ENCODE measurements around the gene HCCS. TPM values are rescaled to one million over a fixed set of nuclear protein-coding genes. Genes with fewer than 3 reads are reported as not detected.

The HCCS gene
- total RNA-seq, 6 experiments from 2014 or later, result 8.5 to 13.1 (median 10.3) TPM

GRCh38 chrX:11105080-11105479 lies 6.1 kb upstream of the HCCS start:
- 52% methylated on average over 4 of the region's 4 CpGs for WGBS (ENCODE audit: insufficient coverage, low coverage, low lambda C conversion rate, missing lambda C conversion rate)
- no peak for ATAC-seq
- no peak for DNase-seq

DNA sequence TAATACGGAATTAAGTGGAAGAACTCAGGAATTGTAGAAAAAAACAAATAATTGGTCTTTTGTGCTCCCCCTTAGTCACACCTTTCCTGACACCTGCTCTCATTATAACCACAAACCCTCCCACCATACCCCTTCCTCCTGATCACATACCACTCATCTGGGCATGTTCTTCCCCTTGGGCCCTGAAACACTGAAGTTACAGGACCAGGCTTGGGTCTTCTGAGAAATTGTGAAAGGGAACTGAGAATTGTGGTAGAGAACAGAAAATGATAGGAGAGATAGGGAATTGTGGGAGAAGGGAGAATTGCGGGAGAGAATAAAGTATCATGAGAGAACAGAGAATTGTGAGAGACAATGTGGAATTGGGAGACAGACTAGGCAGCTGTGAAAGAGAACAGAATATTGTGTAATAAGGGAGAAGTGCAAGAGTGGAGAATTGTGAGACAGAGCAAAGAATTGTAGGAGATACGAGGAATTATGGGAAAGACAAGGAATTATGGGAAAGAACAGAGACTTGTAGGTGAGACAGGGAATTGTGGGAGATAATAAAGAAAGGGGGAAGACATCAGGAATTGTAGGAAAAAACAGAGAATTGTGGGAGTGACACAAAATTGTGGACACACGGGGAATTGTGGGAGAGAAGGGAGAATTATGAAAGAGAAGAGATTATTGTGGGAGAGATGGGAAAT lies 2.7 kb upstream of the HCCS start:
- 68% methylated on average over 4 of the region's 4 CpGs for WGBS (ENCODE audit: insufficient coverage, low coverage, low lambda C conversion rate, missing lambda C conversion rate)
- no peaks in the 10 kb centered on the region for H3K36me3 ChIP-seq
- H3K27me3 ChIP-seq, result no peaks in the 10 kb centered on the region
- H3K4me1 ChIP-seq, result peaks cover 0 to 4% (median 0%) of the 10 kb centered on the region in 4 donors
- H3K4me3 ChIP-seq, result no peak overlapping the region
- DNase-seq, result no peak
- ATAC-seq, result no peak
- TF ChIP-seq, protein P1, sequence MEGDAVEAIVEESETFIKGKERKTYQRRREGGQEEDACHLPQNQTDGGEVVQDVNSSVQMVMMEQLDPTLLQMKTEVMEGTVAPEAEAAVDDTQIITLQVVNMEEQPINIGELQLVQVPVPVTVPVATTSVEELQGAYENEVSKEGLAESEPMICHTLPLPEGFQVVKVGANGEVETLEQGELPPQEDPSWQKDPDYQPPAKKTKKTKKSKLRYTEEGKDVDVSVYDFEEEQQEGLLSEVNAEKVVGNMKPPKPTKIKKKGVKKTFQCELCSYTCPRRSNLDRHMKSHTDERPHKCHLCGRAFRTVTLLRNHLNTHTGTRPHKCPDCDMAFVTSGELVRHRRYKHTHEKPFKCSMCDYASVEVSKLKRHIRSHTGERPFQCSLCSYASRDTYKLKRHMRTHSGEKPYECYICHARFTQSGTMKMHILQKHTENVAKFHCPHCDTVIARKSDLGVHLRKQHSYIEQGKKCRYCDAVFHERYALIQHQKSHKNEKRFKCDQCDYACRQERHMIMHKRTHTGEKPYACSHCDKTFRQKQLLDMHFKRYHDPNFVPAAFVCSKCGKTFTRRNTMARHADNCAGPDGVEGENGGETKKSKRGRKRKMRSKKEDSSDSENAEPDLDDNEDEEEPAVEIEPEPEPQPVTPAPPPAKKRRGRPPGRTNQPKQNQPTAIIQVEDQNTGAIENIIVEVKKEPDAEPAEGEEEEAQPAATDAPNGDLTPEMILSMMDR (IDR thresholded peaks at IDR 0.05), result no peak
- TF ChIP-seq POLR2A (IDR thresholded peaks at IDR 0.05), result no peak
- no peaks in the 10 kb centered on the region for H3K9me3 ChIP-seq
- intact Hi-C loops (cut with DNase I), result no loop called here
- no peak overlapping the region for H3K27ac ChIP-seq

More at GRCh38 chrX:11105080-11105479, 6.1 kb upstream of the HCCS start:
- no peak for TF ChIP-seq POLR2A (IDR thresholded peaks at IDR 0.05)
- TF ChIP-seq, protein P1 (IDR thresholded peaks at IDR 0.05), result no peak
- Histone ChIP-seq H3K27me3 (no peaks in the 10 kb centered on the region), H3K4me1 (no peaks in the 10 kb centered on the region), H3K4me3 (no peak overlapping the region), H3K27ac (no peak overlapping the region), H3K36me3 (no peaks in the 10 kb centered on the region), H3K9me3 (no peaks in the 10 kb centered on the region)
- intact Hi-C loops (cut with DNase I), result no loop called here

GRCh38 chrX:11109968-11110367 lies 1.2 kb upstream of the HCCS start:
- ATAC-seq, result no peak

DNA sequence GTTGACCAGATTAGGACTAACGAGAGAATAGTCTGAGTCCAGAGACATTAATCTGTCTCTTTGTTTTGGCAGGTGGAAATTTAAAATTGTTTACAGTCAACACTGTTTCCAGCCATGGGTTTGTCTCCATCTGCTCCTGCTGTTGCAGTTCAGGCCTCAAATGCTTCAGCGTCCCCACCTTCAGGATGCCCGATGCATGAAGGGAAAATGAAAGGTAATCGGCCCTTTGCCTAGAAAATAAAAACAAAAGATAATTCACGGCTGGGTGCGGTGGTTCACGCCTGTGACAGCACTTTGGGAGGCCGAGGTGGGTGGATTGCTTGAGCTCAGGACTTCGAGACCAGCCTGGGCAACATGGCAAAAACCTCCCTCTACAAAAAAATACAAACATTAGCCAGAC lies 815 bp downstream of the HCCS start:
- H3K9me3 ChIP-seq, result no peaks in the 10 kb centered on the region
- H3K4me3 ChIP-seq, result peak overlapping the region; percentile 50 to 70 (median 55)
- peaks cover 0 to 5% (median 0%) of the 10 kb centered on the region in 4 donors for H3K4me1 ChIP-seq
- intact Hi-C loops (cut with DNase I), result no loop called here
- no peak for ATAC-seq
- peaks cover 0 to 11% (median 2%) of the 10 kb centered on the region in 4 donors for H3K36me3 ChIP-seq
- peak overlapping the region; percentile 51 to 74 (median 67) for H3K27ac ChIP-seq
- TF ChIP-seq, protein P1 (IDR thresholded peaks at IDR 0.05), result no peak
- TF ChIP-seq POLR2A (IDR thresholded peaks at IDR 0.05), result no peak
- no peak for DNase-seq
- WGBS (ENCODE audit: insufficient coverage, low coverage, low lambda C conversion rate, missing lambda C conversion rate), result 30% methylated on average over 8 of the region's 9 CpGs
- no peaks in the 10 kb centered on the region for H3K27me3 ChIP-seq

More at GRCh38 chrX:11109968-11110367, 1.2 kb upstream of the HCCS start:
- TF ChIP-seq, protein P1 (IDR thresholded peaks at IDR 0.05), result no peak
- no peak for TF ChIP-seq POLR2A (IDR thresholded peaks at IDR 0.05)
- intact Hi-C loops (cut with DNase I), result no loop called here
- WGBS (ENCODE audit: insufficient coverage, low coverage, low lambda C conversion rate, missing lambda C conversion rate), result 41% methylated on average over 2 of the region's 2 CpGs
- Histone ChIP-seq H3K4me3 (no peak overlapping the region), H3K4me1 (peaks cover 0 to 5% (median 0%) of the 10 kb centered on the region in 4 donors), H3K27me3 (no peaks in the 10 kb centered on the region), H3K36me3 (no peaks in the 10 kb centered on the region), H3K27ac (no peak overlapping the region), H3K9me3 (no peaks in the 10 kb centered on the region)
- DNase-seq, result no peak

Measured in right lobe of liver (tissue), 6 donors.